HG03558 (cell line): ENCODE results near the gene PRICKLE2.

Experiments
- ATAC-seq: cut with Tn5 transposase; IDR thresholded peaks from one replicate; pipeline ENCODE4 v1.9.1; 2021; ENCODE audit warnings: moderate number of reproducible peaks; ENCODE audit not compliant: unreplicated experiment; ENCODE audit errors: extremely low read depth

The PRICKLE2 gene

GRCh38 chr3:64222501-64223111 lies 2.7 kb downstream of the PRICKLE2 start:
- ATAC-seq: no peak

DNA sequence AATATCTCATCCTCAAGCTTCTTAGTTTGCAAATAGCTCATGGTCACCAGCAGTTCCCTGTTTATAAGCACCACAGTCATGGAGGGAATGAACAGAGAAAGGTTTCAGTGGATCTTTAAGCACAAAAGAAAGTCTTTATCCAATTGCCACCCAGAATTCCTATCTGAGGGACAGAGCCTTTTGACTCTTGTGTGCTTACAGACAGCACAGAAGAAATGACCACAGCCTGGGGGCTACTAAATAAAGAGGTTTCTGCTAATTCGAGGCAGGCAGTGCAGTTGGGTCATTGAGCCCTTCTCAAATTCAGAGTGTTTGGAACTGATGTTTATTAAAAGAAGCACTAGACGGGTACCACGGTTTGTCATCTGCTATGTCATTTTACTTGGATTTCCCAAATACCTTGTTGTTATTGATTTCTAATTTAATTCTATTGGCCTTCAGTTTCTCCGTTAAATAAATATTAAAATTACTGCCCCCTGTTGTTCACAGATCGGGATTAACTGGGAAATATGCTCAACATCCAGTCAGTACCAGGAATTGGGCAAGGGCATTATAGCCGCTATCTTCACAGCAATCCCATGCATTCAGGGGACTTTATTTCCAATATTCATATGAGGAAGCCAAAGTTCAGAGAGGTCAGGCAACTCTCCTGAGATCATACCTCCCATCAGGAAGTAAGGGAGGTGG lies 3.6 kb downstream of the PRICKLE2 start:
- no peak for ATAC-seq

DNA sequence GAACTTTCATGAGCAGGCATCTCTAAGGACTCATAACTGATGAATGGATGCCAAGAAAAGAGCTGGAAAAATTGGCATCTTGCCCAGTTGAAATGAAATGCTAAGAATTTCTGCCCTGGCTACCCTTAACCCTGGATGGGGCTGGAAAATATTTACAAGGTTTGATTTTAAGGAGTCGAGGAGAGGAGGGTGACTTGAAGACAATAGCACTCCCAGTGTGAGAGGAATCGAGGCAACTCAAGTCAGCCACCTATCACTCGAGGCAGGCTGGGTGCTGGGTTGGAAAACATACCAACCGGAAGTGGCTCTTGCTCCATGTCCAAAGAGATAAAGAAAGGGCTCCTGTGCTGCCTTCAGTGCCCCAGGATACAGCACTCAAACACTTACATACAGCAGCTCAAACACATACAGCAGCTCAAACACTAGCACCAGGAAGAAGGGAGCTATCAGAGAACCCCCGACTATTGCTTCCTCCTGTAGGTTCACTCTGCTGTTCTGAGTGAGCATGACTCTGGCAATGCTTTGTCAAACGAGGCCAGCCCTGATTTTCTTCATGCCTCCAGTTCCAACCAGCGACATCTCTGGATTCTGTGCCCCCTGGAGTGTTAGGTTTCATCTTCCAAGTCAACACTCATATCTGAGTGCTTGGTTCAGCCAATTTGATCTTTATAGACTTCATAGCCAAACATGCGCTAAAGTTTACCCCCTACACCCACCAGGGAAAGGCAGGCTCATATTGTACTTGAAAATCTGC lies 4.9 kb downstream of the PRICKLE2 start:
- ATAC-seq: no peak

DNA sequence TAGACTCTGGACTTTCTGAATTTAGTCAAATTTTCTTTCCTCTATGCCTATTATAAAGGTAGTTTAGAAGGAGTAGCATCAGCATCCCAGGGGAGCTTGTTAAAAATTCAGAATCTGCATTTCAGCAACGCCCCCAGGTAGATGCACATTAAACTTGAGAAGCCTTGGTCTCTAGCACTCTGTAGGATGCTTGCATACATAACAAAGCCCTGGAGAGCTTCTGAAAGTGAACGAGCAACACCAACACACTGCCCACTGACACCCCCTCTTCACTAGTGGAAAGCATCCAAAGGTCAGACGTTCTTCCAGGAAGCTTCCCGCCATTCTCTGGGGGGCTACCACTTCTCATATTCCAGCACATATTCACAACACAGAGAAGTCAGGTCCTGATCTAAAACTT lies 6.5 kb downstream of the PRICKLE2 start:
- no peak for ATAC-seq

DNA sequence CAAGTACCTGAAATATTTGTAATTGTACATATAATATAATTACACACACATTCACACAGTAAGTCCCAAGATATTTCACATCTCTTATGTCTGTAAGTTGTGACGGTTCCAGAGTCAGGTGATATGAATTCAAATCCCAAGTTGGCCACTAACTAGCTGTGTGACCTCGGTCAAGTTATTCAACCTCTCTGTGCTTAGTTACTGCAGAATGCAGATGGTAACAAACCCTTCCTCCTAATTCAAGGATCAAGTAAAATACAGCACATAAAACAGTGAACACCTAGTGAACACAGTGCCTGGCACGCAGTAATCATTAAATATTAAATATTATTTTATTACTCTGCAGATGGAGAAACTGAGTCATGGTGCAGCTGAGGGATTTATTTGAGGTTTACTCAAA lies 6.9 kb downstream of the PRICKLE2 start:
- ATAC-seq: no peak

GRCh38 chr3:64216274-64217147 lies 8.8 kb downstream of the PRICKLE2 start:
- no peak for ATAC-seq

DNA sequence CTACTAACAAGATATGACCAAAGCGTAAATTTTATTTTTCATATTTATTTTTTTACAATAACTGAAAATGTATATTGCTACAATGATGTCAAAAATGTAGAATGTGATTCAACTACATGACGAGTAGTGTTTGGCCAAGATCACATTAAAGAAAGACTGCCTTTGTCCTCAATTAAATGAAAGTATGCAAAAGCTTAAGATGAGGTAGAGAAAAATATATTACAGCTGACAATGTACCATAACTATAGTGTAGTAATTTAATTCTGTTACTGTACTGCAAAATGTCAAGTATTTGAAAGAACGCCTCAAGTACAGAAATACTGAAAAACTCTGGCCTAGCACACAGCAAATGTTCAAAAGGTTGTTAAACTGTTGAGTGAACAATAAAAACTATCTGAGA lies 9.7 kb downstream of the PRICKLE2 start:
- no peak for ATAC-seq

DNA sequence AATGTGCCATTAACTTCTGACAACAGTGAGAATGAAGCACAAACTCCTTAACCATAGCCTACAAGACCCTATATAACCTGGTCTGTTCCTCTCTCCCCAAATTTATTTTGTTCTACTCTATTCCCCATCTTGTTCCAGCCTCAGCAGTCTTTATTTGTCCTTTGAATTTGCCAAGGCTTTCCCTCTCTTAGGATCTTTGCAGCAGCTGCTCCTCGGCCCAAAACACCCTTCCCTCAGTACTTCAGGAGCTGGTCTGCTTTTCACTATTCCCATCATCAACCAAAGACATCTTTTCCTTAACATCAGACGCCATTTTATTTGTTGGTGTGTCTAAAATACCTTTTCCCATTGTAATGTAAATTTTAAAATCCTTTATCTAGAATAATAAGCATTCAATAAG lies 10.2 kb downstream of the PRICKLE2 start:
- no peak for ATAC-seq

- ATAC-seq: no peak
Measured at GRCh38 chr3:64214381-64215018, 10.8 kb downstream of the PRICKLE2 start.

DNA sequence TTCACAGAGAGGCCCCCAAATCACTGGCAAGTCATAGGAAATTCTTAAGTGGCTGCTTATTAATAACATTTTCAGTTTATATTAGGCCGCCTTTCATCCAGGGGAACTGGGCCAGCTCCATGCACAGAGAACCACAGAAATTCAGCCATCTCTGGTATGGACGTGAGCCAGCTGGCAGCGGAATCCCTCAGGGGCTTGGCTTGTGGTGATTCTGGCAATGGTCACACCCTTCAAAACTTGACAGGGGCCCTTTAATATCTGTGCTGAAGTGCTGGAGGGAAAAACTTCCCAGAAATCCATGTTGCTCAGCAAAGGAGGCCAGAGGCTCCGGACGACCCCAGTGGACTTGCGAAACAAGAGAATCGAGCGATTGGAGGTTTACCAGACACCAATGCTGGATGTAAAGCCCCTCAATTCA lies 11.3 kb downstream of the PRICKLE2 start:
- ATAC-seq: no peak

DNA sequence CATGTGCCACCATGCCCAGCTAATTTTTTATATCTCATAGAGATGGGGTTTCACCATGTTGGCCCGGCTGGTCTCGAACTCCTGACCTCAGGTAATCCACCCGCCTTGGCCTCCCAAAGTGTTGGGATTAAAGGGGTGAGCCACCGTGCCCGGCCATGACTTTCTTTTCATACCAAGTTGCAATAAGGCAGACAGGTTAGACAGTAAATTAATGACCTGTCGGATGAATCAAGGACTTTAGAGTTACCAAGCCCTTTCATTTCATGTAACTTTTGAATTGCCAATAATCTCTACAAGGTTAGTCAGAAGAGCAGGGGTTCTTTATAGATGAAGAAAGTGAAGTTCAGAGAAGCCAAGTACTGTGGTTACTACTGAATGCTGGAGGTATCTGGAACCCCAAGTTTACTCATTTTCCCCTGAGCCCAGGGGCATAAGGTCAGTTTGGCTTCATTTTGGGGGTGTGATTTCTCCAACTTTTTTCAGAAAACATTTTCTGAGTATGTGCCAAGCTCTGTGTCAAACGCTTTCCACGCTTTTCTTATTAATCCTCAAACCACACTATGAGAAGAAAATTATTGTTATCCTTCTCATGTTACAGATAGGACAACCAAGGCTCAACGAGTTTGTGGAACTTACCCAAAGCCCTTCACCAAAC lies 11.9 kb downstream of the PRICKLE2 start:
- no peak for ATAC-seq

DNA sequence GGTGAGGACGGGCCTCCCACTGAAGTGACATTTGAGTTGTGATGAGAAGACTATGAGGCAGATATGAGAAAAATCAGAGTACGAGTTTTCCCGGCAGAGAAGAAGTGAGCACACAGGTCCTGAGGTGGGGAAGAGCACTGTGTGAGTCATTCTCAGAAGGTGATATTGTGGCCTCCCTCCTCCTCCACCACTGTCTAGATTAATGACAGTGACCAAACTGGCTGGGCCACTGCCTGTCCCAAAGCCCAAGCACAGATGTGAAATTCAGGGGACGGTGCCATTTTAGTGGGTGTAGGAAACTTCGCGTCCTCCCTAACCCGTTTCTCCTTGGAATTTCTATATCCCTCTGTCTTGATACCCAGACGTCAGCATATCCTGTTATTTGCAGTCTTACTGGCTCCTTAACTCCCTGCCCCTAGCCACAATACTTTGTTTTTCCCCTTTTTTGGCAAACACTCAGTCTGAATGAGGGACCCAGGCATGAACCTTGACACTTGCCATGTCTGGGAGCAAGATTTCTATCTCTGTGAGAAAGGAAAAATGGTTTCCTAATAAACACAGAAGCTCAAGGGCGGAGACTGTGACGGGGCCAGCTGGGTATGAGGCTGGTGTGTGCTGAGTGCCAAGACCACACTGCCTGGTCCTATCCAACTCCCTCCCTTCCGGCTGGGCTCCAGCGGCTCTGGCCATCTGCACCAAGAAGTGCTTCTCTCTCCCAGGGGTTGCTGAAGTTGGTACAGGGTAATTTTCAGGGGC lies 15.2 kb downstream of the PRICKLE2 start:
- no peak for ATAC-seq

GRCh38 chr3:64207289-64208080 lies 17.8 kb downstream of the PRICKLE2 start:
- no peak for ATAC-seq

- ATAC-seq: no peak
Measured at GRCh38 chr3:64203969-64204908, 21.0 kb downstream of the PRICKLE2 start.

- no peak for ATAC-seq
Measured at GRCh38 chr3:64203216-64203615, 22.1 kb downstream of the PRICKLE2 start.

- no peak for ATAC-seq
Measured at GRCh38 chr3:64199932-64200331, 25.3 kb downstream of the PRICKLE2 start.
